OCI-LY1 (cell line): ENCODE measurements around the gene ZNF324B.

Experiments
- EZH2 ChIP-seq: fragments of 200-600 bp; sonication (generic), shearing (Covaris generic); IDR thresholded peaks from 2 replicates; pipeline ENCODE4 v1.8.0; 2017; ENCODE audit warnings: borderline replicate concordance, mixed run types, mild to moderate bottlenecking, antibody characterized with exemption, low read length, moderate library complexity, mixed read lengths
- TF ChIP-seq, protein P1 (sequence below): fragments of 200-600 bp; sonication (generic), shearing (Covaris generic); IDR thresholded peaks from 2 replicates; pipeline ENCODE4 v1.5.1; 2017; ENCODE audit warnings: mild to moderate bottlenecking, antibody characterized with exemption, low read length, moderate library complexity, mixed read lengths

DNA sequence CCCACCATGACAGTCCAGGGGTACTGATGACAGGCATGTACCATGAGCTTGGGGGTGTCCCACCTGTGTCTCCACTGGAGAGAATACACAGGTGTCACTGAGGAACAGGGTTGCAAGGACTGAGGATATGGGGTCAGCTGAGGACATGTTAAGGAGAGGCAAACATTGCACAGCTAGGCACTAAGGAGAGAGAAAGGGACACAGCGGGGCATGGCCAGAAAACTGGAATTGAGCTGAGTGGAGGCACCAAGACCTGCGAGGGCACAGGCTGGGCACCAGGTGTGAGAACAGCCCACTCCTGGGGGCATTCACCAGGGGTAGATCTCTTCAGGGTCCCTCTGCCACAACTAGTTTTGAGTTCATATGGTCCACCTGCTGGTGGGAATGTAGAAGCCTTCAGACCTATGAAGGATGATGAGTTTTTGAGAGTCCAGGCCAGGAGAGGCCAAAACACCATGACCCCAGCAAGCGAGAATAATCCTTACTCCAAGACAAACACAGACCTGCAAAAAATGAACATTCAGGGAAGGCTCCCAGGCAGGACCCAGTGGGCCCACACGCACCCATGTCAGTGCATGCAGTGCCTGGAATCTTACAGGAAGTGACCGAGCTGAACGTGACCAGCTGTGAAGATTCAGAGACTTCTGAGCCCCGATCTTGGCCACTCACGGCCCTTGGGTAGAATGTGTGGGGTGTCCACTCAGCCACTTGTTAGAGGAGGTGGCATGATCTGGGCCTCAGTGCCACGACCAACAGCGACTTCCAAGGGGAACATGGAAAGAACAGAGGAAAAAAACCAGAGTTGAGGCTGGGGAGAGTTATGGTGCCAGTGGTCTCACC lies 44.4 kb upstream of the ZNF324B start:
- TF ChIP-seq, protein P1, sequence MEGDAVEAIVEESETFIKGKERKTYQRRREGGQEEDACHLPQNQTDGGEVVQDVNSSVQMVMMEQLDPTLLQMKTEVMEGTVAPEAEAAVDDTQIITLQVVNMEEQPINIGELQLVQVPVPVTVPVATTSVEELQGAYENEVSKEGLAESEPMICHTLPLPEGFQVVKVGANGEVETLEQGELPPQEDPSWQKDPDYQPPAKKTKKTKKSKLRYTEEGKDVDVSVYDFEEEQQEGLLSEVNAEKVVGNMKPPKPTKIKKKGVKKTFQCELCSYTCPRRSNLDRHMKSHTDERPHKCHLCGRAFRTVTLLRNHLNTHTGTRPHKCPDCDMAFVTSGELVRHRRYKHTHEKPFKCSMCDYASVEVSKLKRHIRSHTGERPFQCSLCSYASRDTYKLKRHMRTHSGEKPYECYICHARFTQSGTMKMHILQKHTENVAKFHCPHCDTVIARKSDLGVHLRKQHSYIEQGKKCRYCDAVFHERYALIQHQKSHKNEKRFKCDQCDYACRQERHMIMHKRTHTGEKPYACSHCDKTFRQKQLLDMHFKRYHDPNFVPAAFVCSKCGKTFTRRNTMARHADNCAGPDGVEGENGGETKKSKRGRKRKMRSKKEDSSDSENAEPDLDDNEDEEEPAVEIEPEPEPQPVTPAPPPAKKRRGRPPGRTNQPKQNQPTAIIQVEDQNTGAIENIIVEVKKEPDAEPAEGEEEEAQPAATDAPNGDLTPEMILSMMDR = no peak
- no peak for TF ChIP-seq EZH2
